SK-N-SH treated with all-trans-retinoic acid at 6 μM for 48 hours (cell line): ENCODE measurements around the gene ADORA2A.

Experiments used
- ATAC-seq: fragments of 200-7000 bp; cut with Tn5 transposase; 3 replicates; pipeline ENCODE4 v1.9.1; 2020; ENCODE audit warnings: mild to moderate bottlenecking, moderate library complexity
- ARNTL ChIP-seq: fragments of 450-650 bp; formaldehyde crosslinking; IDR thresholded peaks from 2 replicates; pipeline ENCODE4 v1.5.0; 2020; ENCODE audit warnings: low read depth, mild to moderate bottlenecking, moderate library complexity, borderline replicate concordance
- BACH2 ChIP-seq: fragments of 250-450 bp; sonication (Bioruptor Pico); IDR thresholded peaks from 2 replicates; pipeline ENCODE4 v1.9.0; 2021; ENCODE audit warnings: mild to moderate bottlenecking, borderline replicate concordance
- CSDC2 ChIP-seq: fragments of 250-450 bp; sonication (Bioruptor Pico); IDR thresholded peaks from 2 replicates; pipeline ENCODE4 v1.5.0; 2020; ENCODE audit warnings: mild to moderate bottlenecking, moderate library complexity
- CSRNP3 ChIP-seq: fragments of 250-450 bp; sonication (Bioruptor Pico); IDR thresholded peaks from 2 replicates; pipeline ENCODE4 v1.5.1; 2021; ENCODE audit warnings: mild to moderate bottlenecking, moderate library complexity
- ESRRG ChIP-seq: fragments of 250-450 bp; sonication (Bioruptor Pico); IDR thresholded peaks from 2 replicates; pipeline ENCODE4 v1.6.1; 2021; ENCODE audit warnings: mild to moderate bottlenecking
- ISL1 ChIP-seq: fragments of 250-450 bp; sonication (Bioruptor Pico); IDR thresholded peaks from 2 replicates; pipeline ENCODE4 v2.1.2; 2022; ENCODE audit warnings: mild to moderate bottlenecking, moderate library complexity
- OSR1 ChIP-seq: fragments of 250-450 bp; sonication (Bioruptor Pico); IDR thresholded peaks from 2 replicates; pipeline ENCODE4 v1.8.0; 2022; ENCODE audit warnings: moderate library complexity, mild to moderate bottlenecking, inconsistent platforms
- PATZ1 ChIP-seq: fragments of 250-450 bp; sonication (Bioruptor Pico); IDR thresholded peaks from 2 replicates; pipeline ENCODE4 v1.8.0; 2020; ENCODE audit warnings: mild to moderate bottlenecking, moderate library complexity, borderline replicate concordance
- PPARA ChIP-seq: fragments of 250-450 bp; sonication (Bioruptor Pico); IDR thresholded peaks from 2 replicates; pipeline ENCODE4 v1.5.0; 2020; ENCODE audit warnings: mild to moderate bottlenecking, borderline replicate concordance
- SNAI2 ChIP-seq: fragments of 250-450 bp; sonication (Bioruptor Pico); IDR thresholded peaks from 2 replicates; pipeline ENCODE4 v1.5.0; 2020; ENCODE audit warnings: mild to moderate bottlenecking, moderate library complexity
- TCF4 ChIP-seq: fragments of 250-450 bp; sonication (Bioruptor Pico); IDR thresholded peaks from 2 replicates; pipeline ENCODE4 v1.8.0; 2021; ENCODE audit warnings: mild to moderate bottlenecking, moderate library complexity, borderline replicate concordance
- TOX ChIP-seq: fragments of 250-450 bp; sonication (Bioruptor Pico); IDR thresholded peaks from 2 replicates; pipeline ENCODE4 v1.8.0; 2021; ENCODE audit warnings: mild to moderate bottlenecking, moderate library complexity, borderline replicate concordance
- TSHZ2 ChIP-seq: fragments of 250-450 bp; sonication (Bioruptor Pico); IDR thresholded peaks from 2 replicates; pipeline ENCODE4 v1.5.0; 2020; ENCODE audit warnings: mild to moderate bottlenecking, moderate library complexity
- ZC3H10 ChIP-seq: fragments of 250-450 bp; sonication (Bioruptor Pico); IDR thresholded peaks from 2 replicates; pipeline ENCODE4 v1.5.1; 2021; ENCODE audit warnings: mild to moderate bottlenecking, moderate library complexity
- ZFP30 ChIP-seq: fragments of 450-650 bp; formaldehyde crosslinking; IDR thresholded peaks from 2 replicates; pipeline ENCODE4 v1.5.0; 2022; ENCODE audit warnings: mild to moderate bottlenecking, moderate library complexity
- ZNF565 ChIP-seq: fragments of 450-650 bp; formaldehyde crosslinking; conservative IDR thresholded peaks from 2 replicates; pipeline ENCODE4 v1.5.0; 2020; ENCODE audit warnings: low read depth, mild to moderate bottlenecking, moderate library complexity
- ZNF70 ChIP-seq: fragments of 450-650 bp; formaldehyde crosslinking; IDR thresholded peaks from 2 replicates; pipeline ENCODE4 v1.5.0; 2020; ENCODE audit warnings: mild to moderate bottlenecking, moderate library complexity
- TF ChIP-seq, protein P1 (sequence below): fragments of 250-450 bp; sonication (Bioruptor Pico); IDR thresholded peaks from 2 replicates; pipeline ENCODE4 v1.8.0; 2021; ENCODE audit warnings: low read depth, mild to moderate bottlenecking, moderate library complexity, borderline replicate concordance
- TF ChIP-seq, protein P2 (sequence below): fragments of 250-450 bp; sonication (Bioruptor Pico); IDR thresholded peaks from 2 replicates; pipeline ENCODE4 v1.5.1; 2020; ENCODE audit warnings: low read depth, mild to moderate bottlenecking, moderate library complexity

ADORA2A gene

DNA sequence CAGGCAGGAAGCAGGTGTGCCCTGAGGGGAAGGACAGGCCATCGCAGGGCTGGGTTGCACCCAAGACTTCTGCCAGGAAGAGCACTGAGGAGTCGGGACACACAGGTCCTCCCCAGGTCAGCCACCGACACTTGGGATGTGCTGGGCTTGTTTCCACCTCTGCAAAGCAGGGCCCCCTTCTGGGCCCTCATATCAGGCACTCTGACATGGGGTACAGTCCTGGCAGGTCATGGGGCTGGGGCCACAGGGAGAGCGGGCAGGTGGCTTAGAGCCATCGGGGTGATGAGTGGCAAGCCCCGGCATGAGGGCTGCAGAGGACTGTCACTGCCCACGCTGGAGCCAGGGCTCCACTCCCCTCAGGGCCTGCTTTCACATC is 7.9 kb upstream of the ADORA2A start:
- TF ChIP-seq TOX (CRISPR knock-in tag) = no peak
- TF ChIP-seq ARNTL (CRISPR knock-in tag) = no peak
- TF ChIP-seq PPARA = no peak
- no peak for TF ChIP-seq SNAI2
- no peak for ATAC-seq

DNA sequence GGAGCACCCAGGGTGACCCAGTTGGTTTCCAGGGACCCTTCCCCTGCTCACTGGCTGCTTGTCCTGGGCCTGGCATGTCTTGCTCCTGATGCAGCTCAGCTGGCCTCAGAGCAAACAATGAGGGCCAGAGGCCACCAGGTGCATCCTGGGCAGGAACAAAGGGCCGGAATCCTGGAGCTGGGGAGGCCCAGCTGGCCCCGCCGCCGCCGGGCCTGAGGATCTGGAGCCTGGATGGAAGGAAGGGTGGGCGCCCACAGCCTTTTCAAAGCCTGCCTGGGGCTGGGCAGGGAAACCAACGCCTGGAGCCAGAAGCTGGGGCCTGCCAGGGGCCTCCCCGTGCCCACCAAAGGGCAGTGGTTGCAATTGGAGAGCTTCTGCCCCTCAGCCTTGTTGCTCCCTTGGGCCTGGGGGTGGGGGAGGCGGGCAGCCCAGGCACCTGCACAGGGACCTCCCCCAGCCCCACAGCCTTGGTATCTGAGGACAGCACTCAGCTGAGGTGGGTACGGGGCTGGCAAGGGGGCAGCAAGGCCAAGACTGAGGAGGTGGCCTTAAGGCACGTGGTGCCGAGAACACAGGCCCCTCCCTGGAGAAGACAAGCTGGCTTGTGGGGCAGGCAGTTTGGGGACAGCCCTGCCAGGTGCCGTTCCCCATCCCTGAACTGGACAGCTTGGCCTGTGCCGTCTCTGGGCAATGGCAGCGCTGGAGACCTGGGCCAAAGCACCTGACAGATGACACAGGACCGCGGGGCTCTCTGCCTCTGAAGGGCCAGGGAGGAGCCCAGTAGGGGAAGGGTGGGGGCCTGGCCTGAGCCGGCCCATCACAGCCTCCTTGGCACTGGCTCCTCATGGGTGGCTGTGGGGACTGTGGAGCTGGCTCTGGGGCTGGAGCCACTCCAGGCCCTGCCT is 7.1 kb upstream of the ADORA2A start:
- TF ChIP-seq TCF4 (CRISPR knock-in tag) (no peak), TOX (CRISPR knock-in tag) (no peak), PPARA (no peak), OSR1 (CRISPR knock-in tag) (no peak), ZC3H10 (no peak), ARNTL (CRISPR knock-in tag) (no peak), CSDC2 (no peak), ZNF565 (CRISPR knock-in tag) (no peak), ZNF70 (CRISPR knock-in tag) (no peak), ESRRG (CRISPR knock-in tag) (no peak), TSHZ2 (CRISPR knock-in tag) (no peak)
- TF ChIP-seq, protein P1, sequence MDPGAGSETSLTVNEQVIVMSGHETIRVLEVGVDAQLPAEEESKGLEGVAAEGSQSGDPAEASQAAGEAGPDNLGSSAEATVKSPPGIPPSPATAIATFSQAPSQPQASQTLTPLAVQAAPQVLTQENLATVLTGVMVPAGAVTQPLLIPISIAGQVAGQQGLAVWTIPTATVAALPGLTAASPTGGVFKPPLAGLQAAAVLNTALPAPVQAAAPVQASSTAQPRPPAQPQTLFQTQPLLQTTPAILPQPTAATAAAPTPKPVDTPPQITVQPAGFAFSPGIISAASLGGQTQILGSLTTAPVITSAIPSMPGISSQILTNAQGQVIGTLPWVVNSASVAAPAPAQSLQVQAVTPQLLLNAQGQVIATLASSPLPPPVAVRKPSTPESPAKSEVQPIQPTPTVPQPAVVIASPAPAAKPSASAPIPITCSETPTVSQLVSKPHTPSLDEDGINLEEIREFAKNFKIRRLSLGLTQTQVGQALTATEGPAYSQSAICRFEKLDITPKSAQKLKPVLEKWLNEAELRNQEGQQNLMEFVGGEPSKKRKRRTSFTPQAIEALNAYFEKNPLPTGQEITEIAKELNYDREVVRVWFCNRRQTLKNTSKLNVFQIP (CRISPR knock-in tag) = no peak
- peak; percentile 9 for ATAC-seq

- no peak for TF ChIP-seq CSRNP3 (CRISPR knock-in tag)
- TF ChIP-seq, protein P2, sequence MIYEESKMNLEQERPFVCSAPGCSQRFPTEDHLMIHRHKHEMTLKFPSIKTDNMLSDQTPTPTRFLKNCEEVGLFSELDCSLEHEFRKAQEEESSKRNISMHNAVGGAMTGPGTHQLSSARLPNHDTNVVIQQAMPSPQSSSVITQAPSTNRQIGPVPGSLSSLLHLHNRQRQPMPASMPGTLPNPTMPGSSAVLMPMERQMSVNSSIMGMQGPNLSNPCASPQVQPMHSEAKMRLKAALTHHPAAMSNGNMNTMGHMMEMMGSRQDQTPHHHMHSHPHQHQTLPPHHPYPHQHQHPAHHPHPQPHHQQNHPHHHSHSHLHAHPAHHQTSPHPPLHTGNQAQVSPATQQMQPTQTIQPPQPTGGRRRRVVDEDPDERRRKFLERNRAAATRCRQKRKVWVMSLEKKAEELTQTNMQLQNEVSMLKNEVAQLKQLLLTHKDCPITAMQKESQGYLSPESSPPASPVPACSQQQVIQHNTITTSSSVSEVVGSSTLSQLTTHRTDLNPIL (CRISPR knock-in tag) = no peak
- no peak for TF ChIP-seq ISL1 (CRISPR knock-in tag)
- TF ChIP-seq ZFP30 = no peak
- TF ChIP-seq ARNTL (CRISPR knock-in tag) = no peak
- no peak for TF ChIP-seq BACH2 (CRISPR knock-in tag)
- no peak for TF ChIP-seq PATZ1 (CRISPR knock-in tag)
- TF ChIP-seq ESRRG (CRISPR knock-in tag) = no peak
- ATAC-seq = no peak
Measured at GRCh38 chr22:24420977-24421343, 6.4 kb upstream of the ADORA2A start.
